Esophagus muscularis mucosa (tissue), 4 donors: ENCODE measurements around the gene CTNNA2.

Experiments
- CTCF ChIP-seq, 3 experiments: fragments of 200-600 bp in 2 of 3; fragments of 450-650 bp in 1 of 3; sonication (generic) in 2 of 3; IDR thresholded peaks; one replicate each; pipeline ENCODE4 v1.5.1; 2017 to 2019; ENCODE audit warnings: antibody characterized with exemption in 3 of 3, mild to moderate bottlenecking in 2 of 3, moderate library complexity in 1 of 3
- EP300 ChIP-seq: sonication (generic); formaldehyde crosslinking; IDR thresholded peaks from one replicate; pipeline ENCODE4 v1.6.1; 2017; ENCODE audit warnings: antibody characterized with exemption
- POLR2A ChIP-seq: fragments of 450-650 bp; IDR thresholded peaks from one replicate; pipeline ENCODE4 v1.6.1; 2017; ENCODE audit warnings: antibody characterized with exemption, moderate library complexity, mild to moderate bottlenecking, low read depth
- POLR2AphosphoS5 ChIP-seq, 2 donors: sonication (generic); formaldehyde crosslinking; IDR thresholded peaks; one replicate each; pipeline ENCODE4 v1.6.1; 2017; ENCODE audit warnings: antibody characterized with exemption in 2 of 2

- TF ChIP-seq CTCF (IDR thresholded peaks at IDR 0.05) (no peak), POLR2AphosphoS5 (IDR thresholded peaks at IDR 0.05) (no peak), POLR2A (no peak), EP300 (no peak)
Measured at GRCh38 chr2:79985571-79985970, 472.7 kb downstream of the CTNNA2 start.
